Measurements from ENCODE around the gene IL17RB. TPM values are rescaled to one million over a fixed set of nuclear protein-coding genes. Genes with fewer than 3 reads are reported as not detected.

Gene IL17RB
- total RNA-seq, 1 experiment from 2014 or later: not detected

DNA sequence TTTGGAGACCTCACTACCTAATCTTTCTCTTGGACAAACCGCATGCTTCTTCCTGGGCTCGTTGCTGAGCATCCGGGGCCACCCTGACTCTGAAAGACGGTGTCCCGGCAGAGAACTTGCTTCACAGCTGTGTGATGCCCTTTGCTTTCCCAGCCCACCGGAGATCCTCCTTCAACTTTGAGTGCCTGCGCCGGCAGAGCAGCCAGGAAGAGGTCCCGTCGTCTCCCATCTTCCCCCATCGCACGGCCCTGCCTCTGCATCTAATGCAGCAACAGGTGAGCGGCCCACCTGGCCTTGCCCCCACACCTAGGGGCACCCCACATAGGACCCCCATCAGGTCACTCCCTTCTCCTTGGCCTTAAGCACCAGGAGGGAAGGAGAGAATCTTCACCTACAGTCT, 37.9 kb upstream of the IL17RB start:
- H3K27me3 ChIP-seq (replicated peaks; ENCODE audit: insufficient read depth, low read depth, low read length, poor library complexity): no peaks in the 10 kb centered on the region
- no peak overlapping the region for H3K27ac ChIP-seq (ENCODE audit: low read depth, low read length, poor library complexity, severe bottlenecking)
- intact Hi-C loops (cut with micrococcal nuclease; ENCODE audit: unreplicated experiment): no loop called here
- TF ChIP-seq EZH2 (IDR thresholded peaks at IDR 0.05; ENCODE audit: borderline replicate concordance, low read depth, low read length, poor library complexity, severe bottlenecking): no peak
- TF ChIP-seq, protein P1, sequence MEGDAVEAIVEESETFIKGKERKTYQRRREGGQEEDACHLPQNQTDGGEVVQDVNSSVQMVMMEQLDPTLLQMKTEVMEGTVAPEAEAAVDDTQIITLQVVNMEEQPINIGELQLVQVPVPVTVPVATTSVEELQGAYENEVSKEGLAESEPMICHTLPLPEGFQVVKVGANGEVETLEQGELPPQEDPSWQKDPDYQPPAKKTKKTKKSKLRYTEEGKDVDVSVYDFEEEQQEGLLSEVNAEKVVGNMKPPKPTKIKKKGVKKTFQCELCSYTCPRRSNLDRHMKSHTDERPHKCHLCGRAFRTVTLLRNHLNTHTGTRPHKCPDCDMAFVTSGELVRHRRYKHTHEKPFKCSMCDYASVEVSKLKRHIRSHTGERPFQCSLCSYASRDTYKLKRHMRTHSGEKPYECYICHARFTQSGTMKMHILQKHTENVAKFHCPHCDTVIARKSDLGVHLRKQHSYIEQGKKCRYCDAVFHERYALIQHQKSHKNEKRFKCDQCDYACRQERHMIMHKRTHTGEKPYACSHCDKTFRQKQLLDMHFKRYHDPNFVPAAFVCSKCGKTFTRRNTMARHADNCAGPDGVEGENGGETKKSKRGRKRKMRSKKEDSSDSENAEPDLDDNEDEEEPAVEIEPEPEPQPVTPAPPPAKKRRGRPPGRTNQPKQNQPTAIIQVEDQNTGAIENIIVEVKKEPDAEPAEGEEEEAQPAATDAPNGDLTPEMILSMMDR (conservative IDR thresholded peaks at IDR 0.05; ENCODE audit: low read depth, low read length): no peak
- H3K4me1 ChIP-seq (ENCODE audit: insufficient read depth, low read length, poor library complexity, severe bottlenecking): no peaks in the 10 kb centered on the region
- H3K36me3 ChIP-seq (ENCODE audit: insufficient read depth, low read length, poor library complexity, severe bottlenecking): no peaks in the 10 kb centered on the region
- H3K9me3 ChIP-seq (ENCODE audit: low read depth, low read length, poor library complexity, severe bottlenecking): no peaks in the 10 kb centered on the region
- no peak overlapping the region for H3K4me3 ChIP-seq (ENCODE audit: low read depth, low read length, poor library complexity, severe bottlenecking)
- no peak for DNase-seq (ENCODE audit: low spot score)
- CTCF ChIA-PET: no interaction called here
- POLR2A ChIA-PET (ENCODE audit: low non-redundant PET): no interaction called here
- no TSS peak for BruUV-seq (replicated peaks)

DNA sequence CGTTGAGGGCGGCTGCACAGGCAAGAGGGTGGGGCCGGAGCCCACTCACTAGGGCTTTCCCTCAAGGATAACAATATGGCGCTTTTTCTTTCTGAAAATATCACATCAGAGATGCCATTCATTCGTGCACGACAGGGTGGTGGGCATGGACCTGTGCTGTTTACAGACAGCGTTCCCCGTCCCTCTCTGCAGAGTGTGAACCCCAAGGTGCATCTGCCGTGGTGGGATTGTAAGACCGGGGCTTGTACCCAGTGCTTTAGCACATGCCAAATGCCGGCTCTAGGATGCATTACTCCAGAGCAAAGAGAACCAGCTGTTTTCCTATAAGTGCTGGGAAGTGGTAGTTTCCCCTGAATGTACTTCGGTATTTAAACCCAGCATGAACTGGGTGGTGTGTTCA, 37.1 kb upstream of the IL17RB start:
- no TSS peak for BruUV-seq (replicated peaks)
- intact Hi-C loops (cut with micrococcal nuclease; ENCODE audit: unreplicated experiment): no loop called here
- H3K9me3 ChIP-seq (ENCODE audit: low read depth, low read length, poor library complexity, severe bottlenecking): no peaks in the 10 kb centered on the region
- H3K36me3 ChIP-seq (ENCODE audit: insufficient read depth, low read length, poor library complexity, severe bottlenecking): no peaks in the 10 kb centered on the region
- H3K4me3 ChIP-seq (ENCODE audit: low read depth, low read length, poor library complexity, severe bottlenecking): no peak overlapping the region
- TF ChIP-seq, protein P1 (conservative IDR thresholded peaks at IDR 0.05; ENCODE audit: low read depth, low read length): no peak
- no peak for TF ChIP-seq EZH2 (IDR thresholded peaks at IDR 0.05; ENCODE audit: borderline replicate concordance, low read depth, low read length, poor library complexity, severe bottlenecking)
- CTCF ChIA-PET: no interaction called here
- H3K4me1 ChIP-seq (ENCODE audit: insufficient read depth, low read length, poor library complexity, severe bottlenecking): no peaks in the 10 kb centered on the region
- POLR2A ChIA-PET (ENCODE audit: low non-redundant PET): no interaction called here
- no peak overlapping the region for H3K27ac ChIP-seq (ENCODE audit: low read depth, low read length, poor library complexity, severe bottlenecking)
- H3K27me3 ChIP-seq (replicated peaks; ENCODE audit: insufficient read depth, low read depth, low read length, poor library complexity): no peaks in the 10 kb centered on the region
- no peak for DNase-seq (ENCODE audit: low spot score)

DNA sequence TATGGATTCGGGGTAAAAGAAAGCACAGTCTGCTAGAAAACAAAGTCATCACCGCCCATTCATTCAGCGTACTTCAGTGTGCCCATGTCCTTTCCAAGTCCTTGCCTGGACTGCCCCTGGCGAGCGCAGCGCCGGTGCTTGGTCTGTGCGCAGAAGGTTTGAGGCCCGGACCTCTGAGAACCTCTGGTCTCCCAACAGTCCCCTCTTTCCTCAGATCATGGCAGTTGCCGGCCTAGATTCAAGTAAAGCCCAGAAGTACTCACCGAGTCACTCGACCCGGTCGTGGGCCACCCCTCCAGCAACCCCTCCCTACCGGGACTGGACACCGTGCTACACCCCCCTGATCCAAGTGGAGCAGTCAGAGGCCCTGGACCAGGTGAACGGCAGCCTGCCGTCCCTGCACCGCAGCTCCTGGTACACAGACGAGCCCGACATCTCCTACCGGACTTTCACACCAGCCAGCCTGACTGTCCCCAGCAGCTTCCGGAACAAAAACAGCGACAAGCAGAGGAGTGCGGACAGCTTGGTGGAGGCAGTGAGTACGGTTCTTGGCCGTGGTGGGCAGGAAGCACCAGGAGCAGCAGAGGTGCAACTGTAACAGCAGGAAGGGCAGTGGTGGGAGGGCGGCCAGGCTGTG, 36.5 kb upstream of the IL17RB start:
- DNase-seq (ENCODE audit: low spot score): no peak
- BruUV-seq (replicated peaks): no TSS peak
- Histone ChIP-seq H3K27ac (ENCODE audit: low read depth, low read length, poor library complexity, severe bottlenecking) (no peak overlapping the region), H3K4me1 (ENCODE audit: insufficient read depth, low read length, poor library complexity, severe bottlenecking) (no peaks in the 10 kb centered on the region), H3K4me3 (ENCODE audit: low read depth, low read length, poor library complexity, severe bottlenecking) (no peak overlapping the region), H3K27me3 (replicated peaks; ENCODE audit: insufficient read depth, low read depth, low read length, poor library complexity) (no peaks in the 10 kb centered on the region), H3K9me3 (ENCODE audit: low read depth, low read length, poor library complexity, severe bottlenecking) (no peaks in the 10 kb centered on the region), H3K36me3 (ENCODE audit: insufficient read depth, low read length, poor library complexity, severe bottlenecking) (no peaks in the 10 kb centered on the region)
- TF ChIP-seq, protein P1 (conservative IDR thresholded peaks at IDR 0.05; ENCODE audit: low read depth, low read length): no peak
- no peak for TF ChIP-seq EZH2 (IDR thresholded peaks at IDR 0.05; ENCODE audit: borderline replicate concordance, low read depth, low read length, poor library complexity, severe bottlenecking)
- intact Hi-C loops (cut with micrococcal nuclease; ENCODE audit: unreplicated experiment): no loop called here
- ChIA-PET CTCF (no interaction called here), POLR2A (ENCODE audit: low non-redundant PET) (no interaction called here)
